Measurements from ENCODE around the gene USP30.

DNA sequence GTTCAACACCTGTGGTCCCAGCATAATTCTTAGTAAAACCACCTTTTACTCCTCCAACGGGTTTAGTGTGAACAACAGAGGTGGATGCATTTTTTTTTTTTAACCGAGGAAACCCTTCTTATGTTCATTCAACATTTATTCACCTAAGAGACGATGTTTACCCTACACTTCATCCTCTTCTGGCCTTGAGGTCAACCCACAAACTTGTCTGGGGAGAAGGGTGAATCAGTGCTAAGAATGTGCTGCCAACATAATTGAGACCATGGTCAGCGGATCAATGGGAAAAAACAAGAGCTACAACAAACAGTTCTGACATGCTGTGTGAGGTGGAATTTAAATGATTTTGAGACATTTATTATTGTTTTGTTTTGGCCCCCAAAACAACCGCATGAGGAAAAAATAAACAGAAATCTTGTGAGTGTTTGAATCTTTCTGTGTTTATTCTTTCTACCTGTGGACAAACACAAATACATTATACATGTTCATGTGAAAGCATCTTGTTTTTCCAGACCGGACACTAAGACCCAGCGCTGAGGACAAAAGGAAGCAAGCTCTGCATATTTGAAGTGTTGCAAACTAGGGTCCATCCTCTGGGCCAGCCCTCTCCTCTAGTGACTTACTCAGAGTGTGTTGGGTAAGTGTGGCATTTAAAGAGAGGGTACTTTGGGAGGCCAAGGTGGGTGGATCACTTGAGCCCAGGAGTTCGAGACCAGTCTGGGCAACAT, 5.1 kb upstream of the USP30 start:
- TF ChIP-seq, protein P1, sequence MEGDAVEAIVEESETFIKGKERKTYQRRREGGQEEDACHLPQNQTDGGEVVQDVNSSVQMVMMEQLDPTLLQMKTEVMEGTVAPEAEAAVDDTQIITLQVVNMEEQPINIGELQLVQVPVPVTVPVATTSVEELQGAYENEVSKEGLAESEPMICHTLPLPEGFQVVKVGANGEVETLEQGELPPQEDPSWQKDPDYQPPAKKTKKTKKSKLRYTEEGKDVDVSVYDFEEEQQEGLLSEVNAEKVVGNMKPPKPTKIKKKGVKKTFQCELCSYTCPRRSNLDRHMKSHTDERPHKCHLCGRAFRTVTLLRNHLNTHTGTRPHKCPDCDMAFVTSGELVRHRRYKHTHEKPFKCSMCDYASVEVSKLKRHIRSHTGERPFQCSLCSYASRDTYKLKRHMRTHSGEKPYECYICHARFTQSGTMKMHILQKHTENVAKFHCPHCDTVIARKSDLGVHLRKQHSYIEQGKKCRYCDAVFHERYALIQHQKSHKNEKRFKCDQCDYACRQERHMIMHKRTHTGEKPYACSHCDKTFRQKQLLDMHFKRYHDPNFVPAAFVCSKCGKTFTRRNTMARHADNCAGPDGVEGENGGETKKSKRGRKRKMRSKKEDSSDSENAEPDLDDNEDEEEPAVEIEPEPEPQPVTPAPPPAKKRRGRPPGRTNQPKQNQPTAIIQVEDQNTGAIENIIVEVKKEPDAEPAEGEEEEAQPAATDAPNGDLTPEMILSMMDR (IDR thresholded peaks at IDR 0.05) = no peak
- TF ChIP-seq EP300 (IDR thresholded peaks at IDR 0.05) (no peak), POLR2A (IDR thresholded peaks at IDR 0.05) (no peak)

Data from upper lobe of left lung (tissue), 4 donors.